Gastrocnemius medialis (tissue), 4 donors: ENCODE measurements around the gene BOLL. TPM values are rescaled to one million over a fixed set of nuclear protein-coding genes. Genes with fewer than 3 reads are reported as not detected.

Experiments used
- ATAC-seq, 2 donors: fragments of 150-250 bp; one replicate each; pipeline ENCODE4 v1.9.1; 2016
- DNase-seq, 2 donors: peaks; one replicate each; pipeline ENCODE4 v3.0.0-alpha.2; 2019
- H3K27ac ChIP-seq, 4 donors: fragments of 200-600 bp; sonication (generic); 1 replicate in 1 of 4; 2 replicates in 3 of 4; pipeline ENCODE4 v1.5.1; 2016 to 2018; ENCODE audit warnings: mild to moderate bottlenecking in 2 of 4, moderate library complexity in 1 of 4
- H3K27me3 ChIP-seq, 3 donors: fragments of 200-600 bp; sonication (generic) in 2 of 3; 1 replicate in 1 of 3; 2 replicates in 2 of 3; pipeline versions ENCODE4 v1.5.1 to v1.6.0; 2016 to 2019; ENCODE audit warnings: mild to moderate bottlenecking in 1 of 3, moderate library complexity in 1 of 3
- H3K36me3 ChIP-seq, 2 donors: fragments of 200-600 bp; sonication (generic) in 1 of 2; one replicate each; pipeline ENCODE4 v1.5.1; 2017 to 2018
- H3K4me1 ChIP-seq, 2 donors: fragments of 200-600 bp; sonication (generic) in 1 of 2; one replicate each; pipeline ENCODE4 v1.5.1; 2016 to 2017; ENCODE audit warnings: mild to moderate bottlenecking in 2 of 2
- H3K4me3 ChIP-seq, 4 donors: fragments of 200-600 bp; sonication (generic) in 3 of 4; 1 replicate in 1 of 4; 2 replicates in 3 of 4; pipeline ENCODE4 v1.5.1; 2016 to 2019; ENCODE audit warnings: mild to moderate bottlenecking in 2 of 4
- H3K9me3 ChIP-seq, 3 donors: fragments of 200-600 bp; sonication (generic) in 2 of 3; 1 replicate in 1 of 3; 2 replicates in 2 of 3; pipeline ENCODE4 v1.5.1; 2016 to 2019
- CTCF ChIP-seq, 5 experiments: fragments of 450-650 bp in 3 of 5; fragments of 200-600 bp in 2 of 5; sonication (generic) in 2 of 5; IDR thresholded peaks in 4 of 5; conservative IDR thresholded peaks in 1 of 5; 1 replicate in 4 of 5; 2 replicates in 1 of 5; pipeline ENCODE4 v1.5.1; 2016 to 2019; ENCODE audit warnings: antibody characterized with exemption in 5 of 5, mild to moderate bottlenecking in 3 of 5, moderate library complexity in 3 of 5
- POLR2A ChIP-seq, 2 donors: fragments of 450-650 bp; IDR thresholded peaks; one replicate each; pipeline ENCODE4 v1.6.1; 2017; ENCODE audit warnings: antibody characterized with exemption in 2 of 2, mild to moderate bottlenecking in 2 of 2, moderate library complexity in 2 of 2
- in situ Hi-C, 4 donors: fragments of 200-750 bp; cut with MboI; loops; one replicate each; pipeline versions ENCODE4 v1.15.0 to v1.8.0; 2017; ENCODE audit warnings: low sequenced_read_pairs in 4 of 4
- intact Hi-C: fragments of 100-400 bp; cut with DNase I; formaldehyde crosslinking; loops from one replicate; pipeline ENCODE4 v1.15.1; 2023; ENCODE audit warnings: low total_unique reads
- total RNA-seq, 4 donors: library from RNA; depleted of rRNA; stranded (reverse); fragments of >200 nt; gene quantifications; one replicate each; pipeline versions ENCODE4 v1.1.0 to v1.2.3, GENCODE V29; 2016

BOLL gene
- total RNA-seq, 4 donors from 2014 or later, result 2.4 to 8.1 (median 2.6) TPM

GRCh38 chr2:197804049-197804757 is 19.1 kb upstream of the BOLL start, which contains the start of gene PLCL1:
Gene PLCL1, plus strand, starts transcription at chr2:197804593.
- no peaks in the 10 kb centered on the region for H3K9me3 ChIP-seq
- no peaks in the 10 kb centered on the region for H3K27me3 ChIP-seq
- H3K27ac ChIP-seq, result peak within 1 kb of the TSS; percentile 83 to 91 (median 88)
- intact Hi-C loops, result loop anchor here (10.0 kb wide), 2 partner anchors 251 to 1661 kb away; no protein-coding TSS in a partner anchor
- peaks cover 55 to 67% of the 10 kb centered on the region in 2 donors for H3K4me1 ChIP-seq
- TF ChIP-seq POLR2A (IDR thresholded peaks at IDR 0.05), result peak; percentile 82 to 94
- peak in 4 of 5 experiments; percentile 10 to 27 (median 22) for TF ChIP-seq CTCF (IDR thresholded peaks at IDR 0.05 in 4 of 5, conservative IDR thresholded peaks at IDR 0.05 in 1 of 5)
- DNase-seq, result peak; percentile 94 to 97
- no peaks in the 10 kb centered on the region for H3K36me3 ChIP-seq
- in situ Hi-C loops, result loop anchor here (5.0 to 25.0 kb wide), 4 partner anchors 323 to 493 kb away; no protein-coding TSS in a partner anchor
- peak; percentile 86 to 89 for ATAC-seq
- peak within 1 kb of the TSS; percentile 54 to 93 (median 76) for H3K4me3 ChIP-seq

- TF ChIP-seq CTCF (IDR thresholded peaks at IDR 0.05 in 4 of 5, conservative IDR thresholded peaks at IDR 0.05 in 1 of 5), result peak; percentile 50 to 80 (median 74)
- TF ChIP-seq POLR2A (IDR thresholded peaks at IDR 0.05), result no peak
- intact Hi-C loops (loop anchor here (1.0 to 10.0 kb wide), 4 partner anchors 252 to 1662 kb away; no protein-coding TSS in a partner anchor), in situ Hi-C loops (loop anchor here (5.0 to 25.0 kb wide), 4 partner anchors 324 to 494 kb away; no protein-coding TSS in a partner anchor)
- peak; percentile 53 to 60 for ATAC-seq
- H3K27ac ChIP-seq, result peak overlapping the region; percentile 83 to 91 (median 88)
- DNase-seq, result no peak
- no peaks in the 10 kb centered on the region for H3K36me3 ChIP-seq
- peaks cover 60 to 61% of the 10 kb centered on the region in 2 donors for H3K4me1 ChIP-seq
- H3K27me3 ChIP-seq, result no peaks in the 10 kb centered on the region
- H3K4me3 ChIP-seq, result peak overlapping the region in 2 of 4 donors; percentile 33 to 72
- no peaks in the 10 kb centered on the region for H3K9me3 ChIP-seq
Measured at GRCh38 chr2:197803033-197803444, 17.9 kb upstream of the BOLL start.

GRCh38 chr2:197801033-197801432 is 15.9 kb upstream of the BOLL start:
- Histone ChIP-seq H3K4me3 (no peak overlapping the region), H3K27me3 (no peaks in the 10 kb centered on the region), H3K9me3 (no peaks in the 10 kb centered on the region), H3K36me3 (no peaks in the 10 kb centered on the region), H3K27ac (peak overlapping the region in 3 of 4 donors; percentile 20 to 89 (median 69)), H3K4me1 (peaks cover 43 to 44% of the 10 kb centered on the region in 2 donors)
- in situ Hi-C loops, result loop anchor here (5.0 to 25.0 kb wide), 4 partner anchors 326 to 496 kb away; no protein-coding TSS in a partner anchor
- TF ChIP-seq POLR2A (IDR thresholded peaks at IDR 0.05) (no peak), CTCF (IDR thresholded peaks at IDR 0.05 in 4 of 5, conservative IDR thresholded peaks at IDR 0.05 in 1 of 5) (no peak)
- no peak for DNase-seq
- intact Hi-C loops, result loop anchor here (10.0 kb wide), 2 partner anchors 254 to 1664 kb away; no protein-coding TSS in a partner anchor
- ATAC-seq, result no peak

GRCh38 chr2:197800091-197800490 is 15.0 kb upstream of the BOLL start:
- no peaks in the 10 kb centered on the region for H3K36me3 ChIP-seq
- DNase-seq (no peak), ATAC-seq (no peak)
- in situ Hi-C loops, result loop anchor here (5.0 to 25.0 kb wide), 4 partner anchors 327 to 497 kb away; no protein-coding TSS in a partner anchor
- intact Hi-C loops, result loop anchor here (10.0 kb wide), 2 partner anchors 255 to 1665 kb away; no protein-coding TSS in a partner anchor
- H3K4me1 ChIP-seq, result peaks cover 38 to 39% of the 10 kb centered on the region in 2 donors
- TF ChIP-seq POLR2A (IDR thresholded peaks at IDR 0.05), result no peak
- no peak for TF ChIP-seq CTCF (IDR thresholded peaks at IDR 0.05 in 4 of 5, conservative IDR thresholded peaks at IDR 0.05 in 1 of 5)
- no peaks in the 10 kb centered on the region for H3K9me3 ChIP-seq
- H3K4me3 ChIP-seq, result peak overlapping the region in 1 of 4 donors; percentile 4
- H3K27ac ChIP-seq, result peak overlapping the region; percentile 43 to 89 (median 68)
- H3K27me3 ChIP-seq, result no peaks in the 10 kb centered on the region
